Upper lobe of right lung (tissue), 1 donor: ENCODE data around the gene TACR1. TPM values are rescaled to one million over a fixed set of nuclear protein-coding genes. Genes with fewer than 3 reads are reported as not detected.
A peak's percentile ranks its signal among the peaks of the same experiment; 100 is the strongest.
"Not testable (repeated sequence)": the region's sequence is repeated elsewhere in the genome, so short reads cannot be mapped to it uniquely, and the experiment has no call there.

Experiments used
- ATAC-seq: fragments of 200-7000 bp; cut with Tn5 transposase; one replicate; pipeline ENCODE4 v1.9.1; 2020; ENCODE audit warnings: mild to moderate bottlenecking, moderate library complexity
- DNase-seq: peaks from one replicate; pipeline ENCODE4 v3.0.0-alpha.2; 2020
- H3K27ac ChIP-seq: fragments of 200-600 bp; one replicate; pipeline ENCODE4 v1.8.0; 2022
- H3K27me3 ChIP-seq: fragments of 200-600 bp; one replicate; pipeline ENCODE4 v1.8.0; 2022; ENCODE audit warnings: mild to moderate bottlenecking
- H3K36me3 ChIP-seq: fragments of 200-600 bp; one replicate; pipeline ENCODE4 v1.8.0; 2022
- H3K4me1 ChIP-seq: fragments of 200-600 bp; one replicate; pipeline ENCODE4 v1.8.0; 2022
- H3K4me3 ChIP-seq: fragments of 200-600 bp; one replicate; pipeline ENCODE4 v1.8.0; 2022; ENCODE audit warnings: mild to moderate bottlenecking
- H3K9me3 ChIP-seq: fragments of 200-600 bp; one replicate; pipeline ENCODE4 v1.8.0; 2022
- CTCF ChIP-seq: fragments of 200-600 bp; IDR thresholded peaks from one replicate; pipeline ENCODE4 v1.8.0; 2022; ENCODE audit warnings: antibody characterized with exemption
- intact Hi-C: fragments of 100-400 bp; cut with DNase I; formaldehyde crosslinking; loops from one replicate; pipeline ENCODE4 v1.11.0; 2022
- total RNA-seq: library from RNA; stranded (reverse); fragmentation: NEBNext Ultra II Directional; extraction: Animal tissue kit (Norgen Biotek cat#: 25700); gene quantifications from one replicate; pipeline ENCODE4 v1.2.1, GENCODE V29; 2021
- donor health status: DM: no; HTN: yes; CAD: no; lungs with severe emphysema.

Gene TACR1
- total RNA-seq, 1 donor from 2014 or later, result 1.4 TPM

- no peaks in the 10 kb centered on the region for H3K36me3 ChIP-seq
- no peak for TF ChIP-seq CTCF
- no peaks in the 10 kb centered on the region for H3K27me3 ChIP-seq
- no peak overlapping the region for H3K4me3 ChIP-seq
- intact Hi-C loops, result no loop called here
- no peaks in the 10 kb centered on the region for H3K4me1 ChIP-seq
- H3K27ac ChIP-seq, result no peak overlapping the region
- ATAC-seq (no peak), DNase-seq (no peak)
- H3K9me3 ChIP-seq, result no peaks in the 10 kb centered on the region
These were observed 133.0 kb downstream of the TACR1 start for GRCh38 chr2:75066121-75066902.

- DNase-seq (no peak), ATAC-seq (no peak)
- H3K4me1 ChIP-seq, result no peaks in the 10 kb centered on the region
- no peaks in the 10 kb centered on the region for H3K9me3 ChIP-seq
- no peak overlapping the region for H3K27ac ChIP-seq
- no peak overlapping the region for H3K4me3 ChIP-seq
- H3K27me3 ChIP-seq, result no peaks in the 10 kb centered on the region
- TF ChIP-seq CTCF, result no peak
- H3K36me3 ChIP-seq, result no peaks in the 10 kb centered on the region
- intact Hi-C loops, result no loop called here
These were observed 133.8 kb downstream of the TACR1 start for GRCh38 chr2:75065402-75066008.

GRCh38 chr2:75064691-75065396, 134.5 kb downstream of the TACR1 start:
- intact Hi-C loops, result no loop called here
- H3K27me3 ChIP-seq, result no peaks in the 10 kb centered on the region
- ATAC-seq, result peak; percentile 85
- no peaks in the 10 kb centered on the region for H3K9me3 ChIP-seq
- DNase-seq, result peak; percentile 78
- peak; percentile 89 for TF ChIP-seq CTCF
- no peak overlapping the region for H3K27ac ChIP-seq
- H3K4me3 ChIP-seq, result no peak overlapping the region
- H3K4me1 ChIP-seq, result no peaks in the 10 kb centered on the region
- H3K36me3 ChIP-seq, result no peaks in the 10 kb centered on the region

GRCh38 chr2:75063906-75064305, 135.4 kb downstream of the TACR1 start:
- H3K4me3 ChIP-seq, result no peak overlapping the region
- ATAC-seq (no peak), DNase-seq (no peak)
- no peak overlapping the region for H3K27ac ChIP-seq
- intact Hi-C loops, result no loop called here
- no peaks in the 10 kb centered on the region for H3K27me3 ChIP-seq
- TF ChIP-seq CTCF, result no peak
- H3K4me1 ChIP-seq, result no peaks in the 10 kb centered on the region
- H3K9me3 ChIP-seq, result no peaks in the 10 kb centered on the region
- H3K36me3 ChIP-seq, result no peaks in the 10 kb centered on the region

- Histone ChIP-seq H3K27me3 (no peaks in the 10 kb centered on the region), H3K4me1 (no peaks in the 10 kb centered on the region), H3K27ac (no peak overlapping the region), H3K4me3 (no peak overlapping the region), H3K36me3 (no peaks in the 10 kb centered on the region), H3K9me3 (no peaks in the 10 kb centered on the region)
- intact Hi-C loops, result no loop called here
- ATAC-seq (no peak), DNase-seq (no peak)
- TF ChIP-seq CTCF, result no peak
These were observed 140.9 kb downstream of the TACR1 start for GRCh38 chr2:75058427-75058826.

- intact Hi-C loops, H3K27ac ChIP-seq, ATAC-seq, DNase-seq, H3K9me3 ChIP-seq, H3K36me3 ChIP-seq, H3K4me3 ChIP-seq, H3K4me1 ChIP-seq, H3K27me3 ChIP-seq: not testable (repeated sequence)
These were observed 142.2 kb downstream of the TACR1 start for GRCh38 chr2:75057150-75057549.
